Endothelial cell of umbilical vein (primary cell): Measurements from ENCODE around the gene CERCAM.

ENCODE experiments used
- EZH2 ChIP-seq: IDR thresholded peaks from 2 replicates; pipeline ENCODE4 v1.6.1; 2012; ENCODE audit warnings: borderline replicate concordance, low read depth, mild to moderate bottlenecking, moderate library complexity, low read length, inconsistent platforms; ENCODE audit not compliant: severe bottlenecking
- FOS ChIP-seq: IDR thresholded peaks from 2 replicates; pipeline ENCODE4 v1.6.1; 2011; ENCODE audit warnings: mild to moderate bottlenecking, low read length, moderate library complexity, borderline replicate concordance; ENCODE audit not compliant: insufficient read depth
- POLR2A ChIP-seq: IDR thresholded peaks from 2 replicates; pipeline ENCODE4 v1.6.1; 2012; ENCODE audit warnings: low read depth, mild to moderate bottlenecking, control low read depth, low read length
- POLR2AphosphoS5 ChIP-seq: IDR thresholded peaks from 2 replicates; pipeline ENCODE4 v1.6.1; 2012; ENCODE audit warnings: low read depth, mild to moderate bottlenecking, control low read depth, low read length, moderate library complexity; ENCODE audit not compliant: insufficient read depth
- TF ChIP-seq, protein P1 (sequence below), 2 donors: IDR thresholded peaks; 1 replicate in 1 of 2; 2 replicates in 1 of 2; pipeline ENCODE4 v1.5.1; 2011; ENCODE audit warnings: low read length in 2 of 2, mild to moderate bottlenecking in 2 of 2, moderate library complexity in 2 of 2, control low read depth in 1 of 2, inconsistent platforms in 1 of 2, low read depth in 1 of 2; ENCODE audit not compliant: insufficient read depth in 1 of 2; ENCODE audit errors: extremely low read depth in 1 of 2
- TF ChIP-seq, protein P2 (sequence below): IDR thresholded peaks from 2 replicates; pipeline ENCODE4 v1.6.1; 2011; ENCODE audit not compliant: insufficient read depth, insufficient read length

- no peak for TF ChIP-seq POLR2AphosphoS5
- TF ChIP-seq, protein P1, sequence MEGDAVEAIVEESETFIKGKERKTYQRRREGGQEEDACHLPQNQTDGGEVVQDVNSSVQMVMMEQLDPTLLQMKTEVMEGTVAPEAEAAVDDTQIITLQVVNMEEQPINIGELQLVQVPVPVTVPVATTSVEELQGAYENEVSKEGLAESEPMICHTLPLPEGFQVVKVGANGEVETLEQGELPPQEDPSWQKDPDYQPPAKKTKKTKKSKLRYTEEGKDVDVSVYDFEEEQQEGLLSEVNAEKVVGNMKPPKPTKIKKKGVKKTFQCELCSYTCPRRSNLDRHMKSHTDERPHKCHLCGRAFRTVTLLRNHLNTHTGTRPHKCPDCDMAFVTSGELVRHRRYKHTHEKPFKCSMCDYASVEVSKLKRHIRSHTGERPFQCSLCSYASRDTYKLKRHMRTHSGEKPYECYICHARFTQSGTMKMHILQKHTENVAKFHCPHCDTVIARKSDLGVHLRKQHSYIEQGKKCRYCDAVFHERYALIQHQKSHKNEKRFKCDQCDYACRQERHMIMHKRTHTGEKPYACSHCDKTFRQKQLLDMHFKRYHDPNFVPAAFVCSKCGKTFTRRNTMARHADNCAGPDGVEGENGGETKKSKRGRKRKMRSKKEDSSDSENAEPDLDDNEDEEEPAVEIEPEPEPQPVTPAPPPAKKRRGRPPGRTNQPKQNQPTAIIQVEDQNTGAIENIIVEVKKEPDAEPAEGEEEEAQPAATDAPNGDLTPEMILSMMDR (IDR thresholded peaks at IDR 0.05; ENCODE audit: extremely low read depth in 1 of 2, insufficient read depth in 1 of 2, low read depth in 1 of 2, low read length in 2 of 2), result no peak
- TF ChIP-seq, protein P2, sequence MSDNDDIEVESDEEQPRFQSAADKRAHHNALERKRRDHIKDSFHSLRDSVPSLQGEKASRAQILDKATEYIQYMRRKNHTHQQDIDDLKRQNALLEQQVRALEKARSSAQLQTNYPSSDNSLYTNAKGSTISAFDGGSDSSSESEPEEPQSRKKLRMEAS, result no peak
- TF ChIP-seq EZH2, result no peak
- no peak for TF ChIP-seq FOS
- TF ChIP-seq POLR2A, result no peak
Observed at GRCh38 chr9:128372188-128372641, 48.4 kb upstream of the CERCAM start.
